Heart right ventricle (tissue), 16 donors: ENCODE measurements around the gene ULBP2. TPM values are rescaled to one million over a fixed set of nuclear protein-coding genes. Genes with fewer than 3 reads are reported as not detected.

ENCODE experiments used
- ATAC-seq, 8 donors: fragments of 200-7000 bp; cut with Tn5 transposase; one replicate each; pipeline ENCODE4 v1.9.1; 2020; ENCODE audit warnings: mild to moderate bottlenecking in 8 of 8, moderate library complexity in 8 of 8, moderate number of reproducible peaks in 1 of 8
- DNase-seq, 2 donors: peaks; one replicate each; pipeline ENCODE4 v3.0.0-alpha.2; 2020
- H3K27ac ChIP-seq, 10 donors: fragments of 200-600 bp; sonication (generic) in 2 of 10; one replicate each; pipeline versions ENCODE4 v1.5.0 to v1.8.0; 2020 to 2022; ENCODE audit warnings: mild to moderate bottlenecking in 3 of 10
- H3K27me3 ChIP-seq, 7 donors: fragments of 200-600 bp; one replicate each; pipeline ENCODE4 v1.8.0; 2021 to 2022; ENCODE audit warnings: mild to moderate bottlenecking in 2 of 7
- H3K36me3 ChIP-seq, 9 donors: fragments of 200-600 bp; sonication (generic) in 1 of 9; one replicate each; pipeline versions ENCODE4 v1.5.0 to v1.8.0; 2020 to 2022; ENCODE audit warnings: mild to moderate bottlenecking in 2 of 9
- H3K4me1 ChIP-seq, 9 donors: fragments of 200-600 bp; sonication (generic) in 1 of 9; one replicate each; pipeline versions ENCODE4 v1.5.0 to v1.8.0; 2020 to 2022; ENCODE audit warnings: mild to moderate bottlenecking in 4 of 9
- H3K4me3 ChIP-seq, 10 donors: fragments of 200-600 bp; sonication (generic) in 2 of 10; one replicate each; pipeline versions ENCODE4 v1.5.0 to v1.8.0; 2020 to 2022; ENCODE audit warnings: mild to moderate bottlenecking in 7 of 10, moderate library complexity in 2 of 10
- H3K9me3 ChIP-seq, 11 donors: fragments of 200-600 bp in 10 of 11; sonication (generic) in 2 of 11; one replicate each; pipeline versions ENCODE4 v1.5.0 to v1.8.0; 2013 to 2022; ENCODE audit warnings: mild to moderate bottlenecking in 2 of 11, control low read depth in 1 of 11, moderate library complexity in 1 of 11
- CTCF ChIP-seq, 9 donors: fragments of 200-600 bp; sonication (generic) in 2 of 9; IDR thresholded peaks; one replicate each; pipeline versions ENCODE4 v1.5.0 to v1.8.0; 2021 to 2022; ENCODE audit warnings: antibody characterized with exemption in 9 of 9, mild to moderate bottlenecking in 5 of 9, moderate library complexity in 1 of 9
- WGBS, 2 donors: extraction: QIAGEN DNeasy Blood & Tissue Kit; methylation state at CpG; one replicate each; pipeline ENCODE4 v1.1.7; 2013; ENCODE audit warnings: inconsistent platforms in 1 of 2; 5-methylcytosine and 5-hydroxymethylcytosine counted together
- intact Hi-C, 10 donors: fragments of 100-400 bp; cut with DNase I; formaldehyde crosslinking; loops; one replicate each; pipeline versions ENCODE4 v1.11.1 to v1.14.2; 2022
- polyA plus RNA-seq, 2 donors: library from polyadenylated mRNA; stranded (reverse); fragments of 200-250 nt; gene quantifications; one replicate each; pipeline ENCODE4 v1.2.3, GENCODE V29; 2013
- total RNA-seq, 10 donors: library from RNA; stranded (reverse); fragmentation: NEBNext Ultra II Directional in 3 of 10; extraction: Animal tissue kit (Norgen Biotek cat#: 25700) in 3 of 10; gene quantifications; one replicate each; pipeline versions ENCODE4 v1.2.1 to v1.2.4, GENCODE V29; 2021 to 2023
- donor health status: Arrhythmogenic right ventricular cardiomyopathy.
- donor health status: ischemic (EF 13 %, LVEDD 7.1; RV severe dilation, severe dysfunction).
- donor health status: healthy with polysubstance abuse.
- donor health status: DM: no; HTN: yes; CAD: no.
- donor health status: DM: no; HTN: no; CAD: no.
- donor health status: ischemic (EF 25% LVEDD 6.9; RV normal size, moderate dysfunction).
- donor health status: ischemic (EF 25% LVEDD 5.7; RV mildly dilated, moderate dysfunction).
- donor health status: healthy.
- donor health status: DM: yes; HTN: yes; CAD: no.
- donor health status: Ischemic cardiomyopathy.
- donor health status: ischemic (EF 35%, LVEDD 5.7; RV mildly dilated, moderate dysfunction).
- donor health status: nonischemic (EF 11% LVEDD 7.7; RV severe dilation, severe dysfunction).
- donor health status: DM: yes; HTN: yes; CAD: no.
- donor health status: PGD.
- donor health status: ischemic (EF 29% LVEDD 5.4; RV normal size, mild dysfunction).
- donor health status: nonischemic (EF 23%, LVEDD 6.1; RV moderate dilation, normal function).

ULBP2 gene
- total and polyA plus RNA-seq, 12 donors, result 0.46 to 2.7 (median 1.1) TPM; not detected in 1

GRCh38 chr6:149995971-149996370, 54.2 kb downstream of the ULBP2 start:
- no peaks in the 10 kb centered on the region for H3K36me3 ChIP-seq
- peaks cover 0 to 6% (median 4%) of the 10 kb centered on the region in 9 donors for H3K4me1 ChIP-seq
- no peak for TF ChIP-seq CTCF (IDR thresholded peaks at IDR 0.05)
- H3K9me3 ChIP-seq, result no peaks in the 10 kb centered on the region
- H3K27ac ChIP-seq, result no peak overlapping the region
- intact Hi-C loops, result loop anchor here in 1 of 10 donors (10.0 kb wide), 1 partner anchor 151 kb away; no protein-coding TSS in a partner anchor
- DNase-seq (no peak), ATAC-seq (no peak)
- peaks cover 8 to 90% (median 74%) of the 10 kb centered on the region in 7 donors for H3K27me3 ChIP-seq
- H3K4me3 ChIP-seq, result no peak overlapping the region
- 87 to 93% methylated on average over 7 of the region's 7 CpGs for WGBS, 2 donors

Other genes with a start within 250 kb of the ULBP2 start
- 10 to 100 TPM; 10.5 to 16.9 (median 13.8) TPM for gene LATS1, start 223.9 kb upstream of the ULBP2 start, total RNA-seq
- 10 to 100 TPM in 1 of 2 donors, 1 to 10 TPM in 1; 2.9 to 10.0 TPM for gene LATS1, start 223.9 kb upstream of the ULBP2 start, polyA plus RNA-seq
- 10 to 100 TPM; 23.2 to 34.3 (median 30.6) TPM for gene NUP43, start 195.5 kb upstream of the ULBP2 start, total RNA-seq
- gene NUP43, start 195.5 kb upstream of the ULBP2 start, polyA plus RNA-seq, result 10 to 100 TPM; 10.0 to 11.7 TPM
- gene PCMT1, start 192.3 kb upstream of the ULBP2 start, total RNA-seq, result 100 to 1,000 TPM; 133 to 178 (median 151) TPM
- gene PCMT1, start 192.3 kb upstream of the ULBP2 start, polyA plus RNA-seq, result 100 to 1,000 TPM in 1 of 2 donors, 10 to 100 TPM in 1; 33.3 to 166 TPM
- gene LRP11, start 77.7 kb upstream of the ULBP2 start, total RNA-seq, result 10 to 100 TPM in 9 of 10 donors, 1 to 10 TPM in 1; 7.6 to 21.0 (median 15.3) TPM
- 1 to 10 TPM in 1 of 2 donors, under 1 TPM in 1; 0.51 to 5.2 TPM for gene LRP11, start 77.7 kb upstream of the ULBP2 start, polyA plus RNA-seq
- gene RAET1E, start 43.9 kb upstream of the ULBP2 start, total RNA-seq, result 1 to 10 TPM in 1 of 10 donors, under 1 TPM in 6, not detected in 3; 0.15 to 1.4 (median 0.48) TPM
- under 1 TPM; 0.29 to 0.33 TPM for gene RAET1E, start 43.9 kb upstream of the ULBP2 start, polyA plus RNA-seq
- under 1 TPM in 3 of 10 donors, not detected in 7; 0.21 to 0.37 (median 0.36) TPM for gene RAET1G, start 18.9 kb upstream of the ULBP2 start, total RNA-seq
- under 1 TPM in 1 of 2 donors, not detected in 1; 0.32 TPM for gene RAET1G, start 18.9 kb upstream of the ULBP2 start, polyA plus RNA-seq
- under 1 TPM; 0.13 to 0.46 (median 0.23) TPM for gene ULBP1, start 21.9 kb downstream of the ULBP2 start, total RNA-seq
- gene ULBP1, start 21.9 kb downstream of the ULBP2 start, polyA plus RNA-seq, result under 1 TPM; 0.07 to 0.32 TPM
- not detected for gene RAET1L, start 83.5 kb downstream of the ULBP2 start, total RNA-seq
- gene RAET1L, start 83.5 kb downstream of the ULBP2 start, polyA plus RNA-seq, result under 1 TPM in 1 of 2 donors, not detected in 1; 0.03 TPM
- 1 to 10 TPM in 5 of 10 donors, under 1 TPM in 5; 0.52 to 2.1 (median 1.0) TPM for gene ULBP3, start 127.1 kb downstream of the ULBP2 start, total RNA-seq
- gene ULBP3, start 127.1 kb downstream of the ULBP2 start, polyA plus RNA-seq, result 1 to 10 TPM in 1 of 2 donors, not detected in 1; 1.3 TPM
- gene PPP1R14C, start 201.0 kb downstream of the ULBP2 start, total RNA-seq, result 100 to 1,000 TPM in 4 of 10 donors, 10 to 100 TPM in 6; 75.9 to 145 (median 95.6) TPM
- 10 to 100 TPM; 22.6 to 41.9 TPM for gene PPP1R14C, start 201.0 kb downstream of the ULBP2 start, polyA plus RNA-seq